Astrocyte of the spinal cord (primary cell): Measurements from ENCODE around the gene POP4.

Experiments used
- DNase-seq: peaks from one replicate; pipeline ENCODE4 v3.0.0; 2011; ENCODE audit warnings: low read depth, low spot score
- H3K4me3 ChIP-seq: 2 replicates; pipeline ENCODE4 v1.5.1; 2011; ENCODE audit warnings: low read depth, mild to moderate bottlenecking, low read length, moderate library complexity
- in situ Hi-C: cut with HindIII; loops from 2 replicates; pipeline ENCODE4 v1.10.0; 2017; ENCODE audit warnings: low sequenced_read_pairs
- TF ChIP-seq, protein P1 (sequence below): IDR thresholded peaks from 2 replicates; pipeline ENCODE4 v1.5.1; 2012; ENCODE audit warnings: low read depth, mild to moderate bottlenecking, low read length, inconsistent platforms

POP4 gene

DNA sequence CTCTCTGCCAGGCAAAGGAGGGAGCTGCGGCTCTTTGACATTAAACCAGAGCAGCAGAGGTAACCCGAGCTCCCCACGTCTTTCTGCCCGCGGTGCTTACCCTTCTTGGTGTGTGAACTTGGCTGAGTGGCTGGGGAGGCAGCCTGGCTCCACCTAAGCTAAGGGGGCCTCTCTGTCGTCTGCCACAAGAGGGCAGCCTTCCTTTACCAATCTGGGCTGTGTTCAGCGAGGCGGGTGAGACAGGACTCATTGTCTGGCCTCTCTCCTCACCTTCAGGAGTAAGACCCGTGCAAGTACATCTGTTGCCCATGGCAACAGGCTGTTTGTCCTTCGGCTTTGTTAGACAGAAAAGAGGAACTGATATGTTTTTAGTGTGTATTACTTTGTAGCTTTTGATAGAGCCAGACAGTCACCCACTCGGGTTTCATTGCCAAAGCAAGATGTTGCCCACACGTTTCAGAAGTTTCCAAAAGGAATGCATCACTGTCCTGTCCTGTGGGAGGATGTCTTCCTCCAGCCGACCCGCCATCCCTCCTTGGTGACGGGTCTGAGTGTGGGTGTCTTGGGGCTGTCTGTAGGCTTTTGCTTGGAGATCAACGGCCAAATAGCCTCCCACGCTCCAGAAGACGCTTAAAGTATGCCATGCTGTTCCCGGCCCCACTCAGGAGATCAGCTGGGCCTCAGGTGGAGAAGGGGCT, 4.6 kb downstream of the POP4 start:
- in situ Hi-C loops: no loop called here
- TF ChIP-seq, protein P1, sequence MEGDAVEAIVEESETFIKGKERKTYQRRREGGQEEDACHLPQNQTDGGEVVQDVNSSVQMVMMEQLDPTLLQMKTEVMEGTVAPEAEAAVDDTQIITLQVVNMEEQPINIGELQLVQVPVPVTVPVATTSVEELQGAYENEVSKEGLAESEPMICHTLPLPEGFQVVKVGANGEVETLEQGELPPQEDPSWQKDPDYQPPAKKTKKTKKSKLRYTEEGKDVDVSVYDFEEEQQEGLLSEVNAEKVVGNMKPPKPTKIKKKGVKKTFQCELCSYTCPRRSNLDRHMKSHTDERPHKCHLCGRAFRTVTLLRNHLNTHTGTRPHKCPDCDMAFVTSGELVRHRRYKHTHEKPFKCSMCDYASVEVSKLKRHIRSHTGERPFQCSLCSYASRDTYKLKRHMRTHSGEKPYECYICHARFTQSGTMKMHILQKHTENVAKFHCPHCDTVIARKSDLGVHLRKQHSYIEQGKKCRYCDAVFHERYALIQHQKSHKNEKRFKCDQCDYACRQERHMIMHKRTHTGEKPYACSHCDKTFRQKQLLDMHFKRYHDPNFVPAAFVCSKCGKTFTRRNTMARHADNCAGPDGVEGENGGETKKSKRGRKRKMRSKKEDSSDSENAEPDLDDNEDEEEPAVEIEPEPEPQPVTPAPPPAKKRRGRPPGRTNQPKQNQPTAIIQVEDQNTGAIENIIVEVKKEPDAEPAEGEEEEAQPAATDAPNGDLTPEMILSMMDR: peak; percentile 92
- H3K4me3 ChIP-seq: no peak overlapping the region
- peak; percentile 82 for DNase-seq

DNA sequence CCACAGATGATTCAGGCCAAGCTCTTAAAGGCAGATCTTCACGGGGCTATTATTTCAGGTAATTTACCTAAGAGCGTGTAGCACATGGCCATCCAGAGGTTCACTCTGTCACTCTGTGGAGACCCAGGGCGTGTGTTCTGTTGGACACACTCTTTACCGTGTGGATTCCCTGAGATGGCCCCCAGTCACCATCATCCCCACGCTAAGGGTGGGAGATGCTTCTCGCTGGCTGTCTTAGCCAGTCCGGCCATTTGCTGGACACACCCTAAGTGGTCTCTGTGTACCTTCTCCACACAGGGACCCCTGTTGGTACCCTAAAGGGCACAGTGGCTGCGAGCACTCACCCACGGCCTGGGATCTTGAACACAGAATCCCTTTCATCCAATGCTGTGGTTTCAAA, 6.0 kb downstream of the POP4 start:
- no peak overlapping the region for H3K4me3 ChIP-seq
- in situ Hi-C loops: no loop called here
- TF ChIP-seq, protein P1: no peak
- no peak for DNase-seq

- no peak for DNase-seq
- TF ChIP-seq, protein P1: no peak
- in situ Hi-C loops: no loop called here
- no peak overlapping the region for H3K4me3 ChIP-seq
These were observed 6.9 kb downstream of the POP4 start for GRCh38 chr19:29612801-29613595.

DNA sequence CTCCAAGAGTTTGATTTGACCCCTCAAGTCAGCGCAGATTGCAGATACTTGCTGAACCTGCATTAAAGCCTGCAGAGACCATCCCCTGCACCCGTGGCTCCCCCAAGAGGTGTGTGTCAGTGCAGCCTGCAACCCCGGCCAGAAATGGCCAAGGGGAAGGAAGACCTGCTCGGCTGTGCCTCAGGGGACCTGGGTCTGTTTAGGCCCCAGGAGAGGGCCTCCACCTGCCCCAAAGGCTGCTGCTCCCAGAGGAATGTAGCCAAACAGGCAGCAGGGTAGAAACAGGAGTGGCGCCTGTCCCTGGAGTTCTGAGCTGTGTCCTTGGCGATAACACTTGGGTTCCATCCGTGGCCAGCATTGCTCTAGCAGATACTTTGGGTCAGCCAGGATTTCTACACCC, 8.0 kb downstream of the POP4 start:
- no peak overlapping the region for H3K4me3 ChIP-seq
- TF ChIP-seq, protein P1: no peak
- DNase-seq: no peak
- in situ Hi-C loops: no loop called here

DNA sequence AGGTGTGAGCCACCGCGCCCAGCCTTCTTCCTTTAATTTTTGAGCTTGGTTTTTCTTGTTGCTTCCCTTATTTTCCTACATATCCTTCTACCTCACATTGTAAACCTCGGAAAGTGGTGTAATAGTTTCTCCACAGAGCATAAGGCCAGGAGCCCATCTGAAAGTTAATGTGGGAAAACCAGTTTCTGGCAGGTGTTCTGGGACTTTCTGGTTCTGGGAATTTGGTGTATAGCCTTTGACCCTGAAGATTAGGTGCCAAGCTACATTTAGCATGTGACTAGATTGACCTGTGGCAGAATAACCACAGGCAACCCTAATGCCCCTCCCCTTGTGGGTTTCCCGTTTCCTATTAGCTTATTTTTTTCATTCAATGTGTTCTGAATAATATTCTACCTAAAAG, 8.7 kb downstream of the POP4 start:
- no peak for DNase-seq
- TF ChIP-seq, protein P1: no peak
- H3K4me3 ChIP-seq: no peak overlapping the region
- in situ Hi-C loops: no loop called here

DNA sequence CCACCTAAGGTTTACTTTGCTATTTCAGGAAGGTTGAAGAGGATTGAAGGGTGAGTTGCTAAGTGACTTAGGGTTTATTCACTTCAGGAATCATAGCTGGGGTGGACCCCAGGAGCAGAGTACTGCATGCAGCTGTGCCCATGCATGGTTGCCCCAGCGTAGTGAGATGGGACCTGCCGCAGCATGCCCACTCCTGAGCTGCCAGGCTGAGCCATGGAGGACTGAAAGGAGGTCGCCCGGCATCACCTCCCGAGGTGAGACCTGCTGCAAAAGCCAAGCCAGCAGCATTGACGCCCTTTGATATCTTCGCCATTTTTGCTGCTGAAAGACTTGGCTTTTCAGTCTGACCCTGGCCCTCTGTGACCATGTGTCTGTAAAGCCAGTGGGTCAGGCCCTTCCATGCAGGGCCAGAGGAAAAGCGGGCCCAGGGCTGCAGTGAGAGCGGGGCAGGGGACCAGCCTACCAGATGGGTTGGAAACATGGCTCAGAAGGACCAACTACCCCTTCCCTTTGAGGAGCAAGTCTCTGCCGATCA, 9.9 kb downstream of the POP4 start:
- no peak overlapping the region for H3K4me3 ChIP-seq
- TF ChIP-seq, protein P1: no peak
- in situ Hi-C loops: no loop called here
- DNase-seq: no peak
